ENCODE measurements around the gene ALKAL2.
A peak's percentile ranks its signal among the peaks of the same experiment; 100 is the strongest.

The ALKAL2 gene

GRCh38 chr2:269356-270030, 18.4 kb downstream of the ALKAL2 start:
- DNase-seq = no peak

- DNase-seq = no peak
These were observed 19.6 kb downstream of the ALKAL2 start for GRCh38 chr2:268323-268722.

GRCh38 chr2:264493-265468, 23.1 kb downstream of the ALKAL2 start, which contains the start of gene ACP1:
Gene ACP1, plus strand, starts transcription at chr2:264947. Its CDS starts 18 bp downstream, at chr2:264965.
- peak; percentile 97 for DNase-seq

- DNase-seq = no peak
These were observed 24.0 kb downstream of the ALKAL2 start, which contains the start of gene SH3YL1 for GRCh38 chr2:263774-264492. Gene SH3YL1, minus strand, starts transcription at chr2:264032. Its CDS starts 48 bp downstream, at chr2:263984.

- DNase-seq = no peak
These were observed 24.7 kb downstream of the ALKAL2 start for GRCh38 chr2:263022-263738.

GRCh38 chr2:262117-262516, 25.8 kb downstream of the ALKAL2 start:
- no peak for DNase-seq

- DNase-seq = no peak
These were observed 27.3 kb downstream of the ALKAL2 start for GRCh38 chr2:260507-261161.

- no peak for DNase-seq
These were observed 28.0 kb downstream of the ALKAL2 start for GRCh38 chr2:259789-260331.

- no peak for DNase-seq
These were observed 29.0 kb downstream of the ALKAL2 start for GRCh38 chr2:258933-259332.

GRCh38 chr2:257842-258241, 30.0 kb downstream of the ALKAL2 start:
- no peak for DNase-seq

- no peak for DNase-seq
These were observed 30.5 kb downstream of the ALKAL2 start for GRCh38 chr2:257429-257828.

GRCh38 chr2:256094-256493, 31.8 kb downstream of the ALKAL2 start:
- no peak for DNase-seq

- no peak for DNase-seq
These were observed 32.7 kb downstream of the ALKAL2 start for GRCh38 chr2:255195-255594.

- DNase-seq = no peak
These were observed 33.6 kb downstream of the ALKAL2 start for GRCh38 chr2:254241-254640.

GRCh38 chr2:253202-253638, 34.7 kb downstream of the ALKAL2 start:
- no peak for DNase-seq

- no peak for DNase-seq
These were observed 35.8 kb downstream of the ALKAL2 start for GRCh38 chr2:252001-252602.

- DNase-seq = no peak
These were observed 38.3 kb downstream of the ALKAL2 start for GRCh38 chr2:249538-250042.

- no peak for DNase-seq
These were observed 39.2 kb downstream of the ALKAL2 start for GRCh38 chr2:248724-249123.

GRCh38 chr2:246489-247144, 41.3 kb downstream of the ALKAL2 start:
- DNase-seq = peak; percentile 74

GRCh38 chr2:244547-244946, 43.3 kb downstream of the ALKAL2 start:
- DNase-seq = no peak
